Measurements from ENCODE around the gene RNMT.

DNA sequence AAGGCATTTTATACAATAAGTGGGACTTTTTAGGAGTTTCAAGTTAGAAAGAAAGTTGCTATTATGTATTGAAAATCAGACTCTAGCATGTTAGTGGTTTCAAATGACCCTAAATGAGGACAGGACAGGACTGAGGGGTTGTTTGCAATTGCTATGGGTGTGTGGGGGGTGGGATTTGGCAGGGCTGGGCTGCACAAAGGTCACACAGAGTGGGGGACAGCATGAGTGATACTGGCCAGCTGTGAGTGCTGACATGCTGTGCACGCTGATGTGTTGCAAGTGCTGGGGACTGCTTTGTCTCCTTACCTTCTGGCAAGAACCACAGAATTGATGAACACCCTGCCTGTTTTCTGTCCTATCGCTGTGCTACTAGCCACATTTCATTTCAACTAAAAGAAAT lies 29.8 kb downstream of the RNMT start:
- TF ChIP-seq NFRKB (IDR thresholded peaks at IDR 0.05) (no peak), SP1 (IDR thresholded peaks at IDR 0.05) (no peak)
